MM.1S (cell line): Measurements from ENCODE around the gene CEP43.

Source experiments
- DNase-seq: peaks from one replicate; pipeline ENCODE4 v3.0.0-alpha.2; 2015
- H2AFZ ChIP-seq: fragments of 300-600 bp; sonication (generic); 2 replicates; pipeline ENCODE4 v1.6.0; 2016; ENCODE audit warnings: antibody characterized with exemption, low read length
- H3F3A ChIP-seq: fragments of 300-600 bp; sonication (generic); 2 replicates; pipeline ENCODE4 v1.6.1; 2016; ENCODE audit warnings: mild to moderate bottlenecking, antibody characterized with exemption, low read length, moderate library complexity, mixed read lengths; ENCODE audit not compliant: insufficient read depth
- H3K27ac ChIP-seq: fragments of 300-600 bp; sonication (generic); 2 replicates; pipeline ENCODE4 v1.5.1; 2016; ENCODE audit warnings: mild to moderate bottlenecking, low read length
- H3K27me3 ChIP-seq: fragments of 300-600 bp; sonication (generic); replicated peaks from 2 replicates; pipeline ENCODE4 v1.6.0; 2016; ENCODE audit warnings: low read length; ENCODE audit not compliant: insufficient read depth
- H3K36me3 ChIP-seq: fragments of 300-600 bp; sonication (generic); replicated peaks from 2 replicates; pipeline ENCODE4 v1.6.1; 2016; ENCODE audit warnings: mild to moderate bottlenecking, low read length, mixed read lengths; ENCODE audit not compliant: insufficient read depth
- H3K4me1 ChIP-seq: fragments of 300-600 bp; sonication (generic); 2 replicates; pipeline ENCODE4 v1.6.1; 2016; ENCODE audit warnings: low read length, mixed read lengths
- H3K4me2 ChIP-seq: fragments of 300-600 bp; sonication (generic); 2 replicates; pipeline ENCODE4 v1.6.0; 2016; ENCODE audit warnings: low read depth, low read length
- H3K4me3 ChIP-seq: fragments of 300-600 bp; sonication (generic); 2 replicates; pipeline ENCODE4 v1.5.1; 2016; ENCODE audit warnings: low read length, mixed read lengths
- H3K79me2 ChIP-seq: fragments of 300-600 bp; sonication (generic); 2 replicates; pipeline ENCODE4 v1.6.1; 2016; ENCODE audit warnings: mixed run types, low read length, mixed read lengths
- H3K9ac ChIP-seq: fragments of 300-600 bp; sonication (generic); 2 replicates; pipeline ENCODE4 v1.6.1; 2016; ENCODE audit warnings: low read length, mixed read lengths
- H3K9me2 ChIP-seq: fragments of 300-600 bp; sonication (generic); replicated peaks from 2 replicates; pipeline ENCODE4 v1.6.1; 2016; ENCODE audit warnings: mild to moderate bottlenecking, low read length, mixed read lengths; ENCODE audit not compliant: insufficient read depth
- H3K9me3 ChIP-seq: fragments of 300-600 bp; sonication (generic); replicated peaks from 2 replicates; pipeline ENCODE4 v1.6.1; 2016; ENCODE audit warnings: mild to moderate bottlenecking, low read length, mixed read lengths; ENCODE audit not compliant: insufficient read depth
- H4K20me1 ChIP-seq: fragments of 300-600 bp; sonication (generic); 2 replicates; pipeline ENCODE4 v1.6.1; 2016; ENCODE audit warnings: mild to moderate bottlenecking, low read length, moderate library complexity, mixed read lengths; ENCODE audit not compliant: insufficient read depth
- EZH2 ChIP-seq: fragments of 300-600 bp; sonication (generic); optimal IDR thresholded peaks from 2 replicates; pipeline ENCODE3; 2017; ENCODE audit warnings: low read depth, mild to moderate bottlenecking, antibody characterized with exemption, low read length, mixed read lengths
- EZH2phosphoT487 ChIP-seq: fragments of 300-600 bp; sonication (generic); IDR thresholded peaks from 2 replicates; pipeline ENCODE4 v1.6.1; 2018; ENCODE audit warnings: antibody characterized with exemption, low read length
- TF ChIP-seq, protein P1 (sequence below): fragments of 300-600 bp; sonication (generic); IDR thresholded peaks from 2 replicates; pipeline ENCODE4 v1.5.1; 2016; ENCODE audit warnings: antibody characterized with exemption, low read length, mixed read lengths

CEP43 gene

GRCh38 chr6:166996406-166996805 lies 2.8 kb upstream of the CEP43 start:
- no peak overlapping the region for H3K4me2 ChIP-seq
- H3F3A ChIP-seq, result no peaks in the 10 kb centered on the region
- peaks cover 36% of the 10 kb centered on the region for H3K79me2 ChIP-seq
- no peaks in the 10 kb centered on the region for H4K20me1 ChIP-seq
- no peak for TF ChIP-seq EZH2phosphoT487
- no peak for TF ChIP-seq EZH2
- TF ChIP-seq, protein P1, sequence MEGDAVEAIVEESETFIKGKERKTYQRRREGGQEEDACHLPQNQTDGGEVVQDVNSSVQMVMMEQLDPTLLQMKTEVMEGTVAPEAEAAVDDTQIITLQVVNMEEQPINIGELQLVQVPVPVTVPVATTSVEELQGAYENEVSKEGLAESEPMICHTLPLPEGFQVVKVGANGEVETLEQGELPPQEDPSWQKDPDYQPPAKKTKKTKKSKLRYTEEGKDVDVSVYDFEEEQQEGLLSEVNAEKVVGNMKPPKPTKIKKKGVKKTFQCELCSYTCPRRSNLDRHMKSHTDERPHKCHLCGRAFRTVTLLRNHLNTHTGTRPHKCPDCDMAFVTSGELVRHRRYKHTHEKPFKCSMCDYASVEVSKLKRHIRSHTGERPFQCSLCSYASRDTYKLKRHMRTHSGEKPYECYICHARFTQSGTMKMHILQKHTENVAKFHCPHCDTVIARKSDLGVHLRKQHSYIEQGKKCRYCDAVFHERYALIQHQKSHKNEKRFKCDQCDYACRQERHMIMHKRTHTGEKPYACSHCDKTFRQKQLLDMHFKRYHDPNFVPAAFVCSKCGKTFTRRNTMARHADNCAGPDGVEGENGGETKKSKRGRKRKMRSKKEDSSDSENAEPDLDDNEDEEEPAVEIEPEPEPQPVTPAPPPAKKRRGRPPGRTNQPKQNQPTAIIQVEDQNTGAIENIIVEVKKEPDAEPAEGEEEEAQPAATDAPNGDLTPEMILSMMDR, result no peak
- DNase-seq, result no peak
- H3K9ac ChIP-seq, result no peak overlapping the region
- H3K36me3 ChIP-seq, result no peaks in the 10 kb centered on the region
- no peaks in the 10 kb centered on the region for H3K9me3 ChIP-seq
- H3K4me1 ChIP-seq, result peaks cover 16% of the 10 kb centered on the region; the same call in 1 of the 2 replicates
- no peaks in the 10 kb centered on the region for H3K9me2 ChIP-seq
- H2AFZ ChIP-seq, result no peak overlapping the region
- no peaks in the 10 kb centered on the region for H3K27me3 ChIP-seq
- no peak overlapping the region for H3K4me3 ChIP-seq
- H3K27ac ChIP-seq, result no peak overlapping the region

GRCh38 chr6:166997348-166997747 lies 1.8 kb upstream of the CEP43 start:
- peaks cover 45% of the 10 kb centered on the region for H3K79me2 ChIP-seq
- peak overlapping the region; percentile 57; the same call in 1 of the 2 replicates for H3K4me2 ChIP-seq
- no peak overlapping the region for H2AFZ ChIP-seq
- H3K4me3 ChIP-seq, result peak overlapping the region; percentile 76; the same call in 1 of the 2 replicates
- H4K20me1 ChIP-seq, result no peaks in the 10 kb centered on the region
- no peak for DNase-seq
- no peaks in the 10 kb centered on the region for H3K9me3 ChIP-seq
- H3K27me3 ChIP-seq, result no peaks in the 10 kb centered on the region
- no peaks in the 10 kb centered on the region for H3K9me2 ChIP-seq
- H3F3A ChIP-seq, result no peaks in the 10 kb centered on the region
- peaks cover 18% of the 10 kb centered on the region; the same call in 1 of the 2 replicates for H3K4me1 ChIP-seq
- H3K9ac ChIP-seq, result no peak overlapping the region
- no peak overlapping the region for H3K27ac ChIP-seq
- TF ChIP-seq, protein P1, result no peak
- no peak for TF ChIP-seq EZH2phosphoT487
- TF ChIP-seq EZH2, result no peak
- no peaks in the 10 kb centered on the region for H3K36me3 ChIP-seq

GRCh38 chr6:166997768-166998255 lies 1.4 kb upstream of the CEP43 start:
- no peak overlapping the region for H3K27ac ChIP-seq
- H3F3A ChIP-seq, result no peaks in the 10 kb centered on the region
- no peaks in the 10 kb centered on the region for H3K27me3 ChIP-seq
- H3K9me2 ChIP-seq, result no peaks in the 10 kb centered on the region
- peak; percentile 46 for DNase-seq
- no peak overlapping the region for H2AFZ ChIP-seq
- TF ChIP-seq EZH2, result no peak
- TF ChIP-seq, protein P1, result peak; percentile 27
- H3K4me2 ChIP-seq, result peak overlapping the region; percentile 57; the same call in 1 of the 2 replicates
- no peaks in the 10 kb centered on the region for H3K36me3 ChIP-seq
- no peaks in the 10 kb centered on the region for H3K9me3 ChIP-seq
- H3K9ac ChIP-seq, result no peak overlapping the region
- H4K20me1 ChIP-seq, result no peaks in the 10 kb centered on the region
- peaks cover 49% of the 10 kb centered on the region for H3K79me2 ChIP-seq
- peak overlapping the region; percentile 76; the same call in 1 of the 2 replicates for H3K4me3 ChIP-seq
- peaks cover 18% of the 10 kb centered on the region; the same call in 1 of the 2 replicates for H3K4me1 ChIP-seq
